Astrocyte (in vitro differentiated cells and primary cell): ENCODE measurements around the gene TGFBI. TPM values are rescaled to one million over a fixed set of nuclear protein-coding genes. Genes with fewer than 3 reads are reported as not detected.

ENCODE experiments used
- DNase-seq: peaks from one replicate; pipeline ENCODE4 v3.0.0-alpha.2; 2010; ENCODE audit warnings: low read depth
- FAIRE-seq: peaks from 2 replicates; lab custom pipeline; 2011; peaks lifted over from hg19 to GRCh38; lab: Jason Lieb, UNC
- H2AFZ ChIP-seq: 2 replicates; pipeline ENCODE4 v1.6.0; 2012; ENCODE audit warnings: low read depth, low read length, inconsistent platforms
- H3K27ac ChIP-seq: 2 replicates; pipeline ENCODE4 v1.5.1; 2011; ENCODE audit warnings: low read depth, low read length, inconsistent platforms
- H3K27me3 ChIP-seq: 2 replicates; pipeline ENCODE4 v1.6.0; 2011; ENCODE audit warnings: low read length, inconsistent platforms; ENCODE audit not compliant: insufficient read depth
- H3K36me3 ChIP-seq: 2 replicates; pipeline ENCODE4 v1.5.1; 2011; ENCODE audit warnings: low read length, inconsistent platforms; ENCODE audit not compliant: insufficient read depth
- H3K4me1 ChIP-seq: 2 replicates; pipeline ENCODE4 v1.5.1; 2011; ENCODE audit warnings: low read length, inconsistent platforms; ENCODE audit not compliant: insufficient read depth
- H3K4me2 ChIP-seq: 2 replicates; pipeline ENCODE4 v1.6.0; 2012; ENCODE audit warnings: low read length, inconsistent platforms
- H3K4me3 ChIP-seq: 2 replicates; pipeline ENCODE4 v1.5.1; 2011; ENCODE audit warnings: low read depth, mild to moderate bottlenecking, low read length, inconsistent platforms; ENCODE audit not compliant: insufficient read depth
- H3K79me2 ChIP-seq: 2 replicates; pipeline ENCODE4 v1.6.0; 2012; ENCODE audit warnings: mild to moderate bottlenecking, low read length, inconsistent platforms; ENCODE audit not compliant: insufficient read depth
- H3K9ac ChIP-seq: 2 replicates; pipeline ENCODE4 v1.6.0; 2012; ENCODE audit warnings: mild to moderate bottlenecking, low read length, inconsistent platforms
- H3K9me3 ChIP-seq: 2 replicates; pipeline ENCODE4 v1.5.1; 2012; ENCODE audit warnings: low read depth, mild to moderate bottlenecking, low read length, inconsistent platforms; ENCODE audit not compliant: insufficient read depth
- H4K20me1 ChIP-seq: 2 replicates; pipeline ENCODE4 v1.6.0; 2012; ENCODE audit warnings: low read length, inconsistent platforms; ENCODE audit not compliant: insufficient read depth
- H3K27ac Mint-ChIP-seq: one replicate; pipeline ENCODE4 v1.8.0; 2021; ENCODE audit warnings: mild to moderate bottlenecking, mixed read lengths; ENCODE audit not compliant: unreplicated experiment
- H3K27me3 Mint-ChIP-seq: one replicate; pipeline ENCODE4 v1.8.0; 2021; ENCODE audit warnings: low read depth, mixed read lengths; ENCODE audit not compliant: unreplicated experiment
- H3K36me3 Mint-ChIP-seq: one replicate; pipeline ENCODE4 v1.8.0; 2021; ENCODE audit warnings: low read depth, mixed read lengths; ENCODE audit not compliant: unreplicated experiment
- H3K4me1 Mint-ChIP-seq: one replicate; pipeline ENCODE4 v1.8.0; 2021; ENCODE audit warnings: low read depth, mixed read lengths; ENCODE audit not compliant: unreplicated experiment
- H3K4me3 Mint-ChIP-seq: one replicate; pipeline ENCODE4 v1.8.0; 2021; ENCODE audit warnings: mild to moderate bottlenecking, moderate library complexity, mixed read lengths; ENCODE audit not compliant: unreplicated experiment
- H3K9me3 Mint-ChIP-seq: one replicate; pipeline ENCODE4 v1.8.0; 2021; ENCODE audit warnings: mild to moderate bottlenecking, mixed read lengths; ENCODE audit not compliant: unreplicated experiment
- CTCF ChIP-seq: IDR thresholded peaks from 2 replicates; pipeline ENCODE4 v1.5.1; 2011; ENCODE audit warnings: low read depth, mild to moderate bottlenecking, inconsistent platforms, low read length, moderate library complexity; ENCODE audit not compliant: insufficient read depth
- EZH2 ChIP-seq: IDR thresholded peaks from 2 replicates; pipeline ENCODE4 v1.6.1; 2012; ENCODE audit warnings: mild to moderate bottlenecking, low read length, inconsistent platforms; ENCODE audit not compliant: insufficient read depth
- total RNA-seq: library from RNA; stranded (reverse); gene quantifications from 2 replicates; pipeline ENCODE4 v1.2.1, GENCODE V29; 2021

The TGFBI gene
- total RNA-seq, 1 donor from 2014 or later: 1,145 TPM

DNA sequence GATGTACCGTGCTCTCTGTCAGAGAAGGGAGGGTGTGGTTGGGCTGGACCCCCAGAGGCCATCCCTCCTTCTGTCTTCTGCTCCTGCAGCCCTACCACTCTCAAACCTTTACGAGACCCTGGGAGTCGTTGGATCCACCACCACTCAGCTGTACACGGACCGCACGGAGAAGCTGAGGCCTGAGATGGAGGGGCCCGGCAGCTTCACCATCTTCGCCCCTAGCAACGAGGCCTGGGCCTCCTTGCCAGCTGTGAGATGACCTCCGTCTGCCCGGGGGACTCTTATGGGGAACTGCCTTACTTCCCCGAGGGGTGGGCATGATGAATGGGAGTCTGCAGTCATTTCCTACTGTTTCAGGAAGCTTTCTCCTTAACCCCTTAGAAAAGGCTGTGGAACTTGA, 17.5 kb downstream of the TGFBI start:
- H3K27me3 ChIP-seq: no peaks in the 10 kb centered on the region
- peaks cover 48% of the 10 kb centered on the region for H3K36me3 Mint-ChIP-seq
- H3K9me3 Mint-ChIP-seq: no peaks in the 10 kb centered on the region
- H3K79me2 ChIP-seq: peaks cover 28% of the 10 kb centered on the region
- H3K4me1 Mint-ChIP-seq: peaks cover 23% of the 10 kb centered on the region
- H3K9ac ChIP-seq: peak overlapping the region; percentile 33
- H3K4me2 ChIP-seq: no peak overlapping the region
- peaks cover 74% of the 10 kb centered on the region for H3K36me3 ChIP-seq
- no peaks in the 10 kb centered on the region for H3K9me3 ChIP-seq
- peaks cover 54% of the 10 kb centered on the region for H4K20me1 ChIP-seq
- H3K27ac Mint-ChIP-seq: no peak overlapping the region
- no peak overlapping the region for H3K27ac ChIP-seq
- TF ChIP-seq EZH2: no peak
- TF ChIP-seq CTCF: no peak
- peaks cover 48% of the 10 kb centered on the region for H3K4me1 ChIP-seq
- H2AFZ ChIP-seq: no peak overlapping the region
- no peak overlapping the region for H3K4me3 Mint-ChIP-seq
- FAIRE-seq: no peak
- no peaks in the 10 kb centered on the region for H3K27me3 Mint-ChIP-seq
- no peak for DNase-seq
- no peak overlapping the region for H3K4me3 ChIP-seq

GRCh38 chr5:136047858-136048257, 19.1 kb downstream of the TGFBI start:
- Histone ChIP-seq H3K27ac (peak overlapping the region; percentile 8), H3K79me2 (peaks cover 16% of the 10 kb centered on the region), H3K4me1 (peaks cover 43% of the 10 kb centered on the region), H3K36me3 (peaks cover 66% of the 10 kb centered on the region), H3K9ac (peak overlapping the region; percentile 5), H3K27me3 (no peaks in the 10 kb centered on the region), H3K4me3 (no peak overlapping the region), H3K9me3 (no peaks in the 10 kb centered on the region), H4K20me1 (peaks cover 42% of the 10 kb centered on the region), H2AFZ (no peak overlapping the region), H3K4me2 (no peak overlapping the region)
- peak overlapping the region; percentile 3 for H3K27ac Mint-ChIP-seq
- H3K4me3 Mint-ChIP-seq: no peak overlapping the region
- no peak for TF ChIP-seq EZH2
- TF ChIP-seq CTCF: no peak
- H3K4me1 Mint-ChIP-seq: peaks cover 17% of the 10 kb centered on the region
- no peaks in the 10 kb centered on the region for H3K9me3 Mint-ChIP-seq
- FAIRE-seq (no peak), DNase-seq (no peak)
- peaks cover 44% of the 10 kb centered on the region for H3K36me3 Mint-ChIP-seq
- no peaks in the 10 kb centered on the region for H3K27me3 Mint-ChIP-seq

- no peaks in the 10 kb centered on the region for H3K27me3 ChIP-seq
- Mint-ChIP-seq H3K36me3 (peaks cover 41% of the 10 kb centered on the region), H3K27ac (no peak overlapping the region), H3K27me3 (no peaks in the 10 kb centered on the region), H3K4me1 (peaks cover 20% of the 10 kb centered on the region), H3K4me3 (no peak overlapping the region), H3K9me3 (no peaks in the 10 kb centered on the region)
- H3K9me3 ChIP-seq: no peaks in the 10 kb centered on the region
- no peak overlapping the region for H2AFZ ChIP-seq
- H3K36me3 ChIP-seq: peaks cover 56% of the 10 kb centered on the region
- no peak overlapping the region for H3K9ac ChIP-seq
- DNase-seq (no peak), FAIRE-seq (no peak)
- H3K4me3 ChIP-seq: no peak overlapping the region
- no peak for TF ChIP-seq CTCF
- TF ChIP-seq EZH2: no peak
- H3K79me2 ChIP-seq: peaks cover 13% of the 10 kb centered on the region
- peak overlapping the region; percentile 32 for H3K27ac ChIP-seq
- H3K4me2 ChIP-seq: no peak overlapping the region
- peaks cover 45% of the 10 kb centered on the region for H3K4me1 ChIP-seq
- peaks cover 35% of the 10 kb centered on the region for H4K20me1 ChIP-seq
These were observed 20.2 kb downstream of the TGFBI start for GRCh38 chr5:136048966-136049365.
